Tibial nerve (tissue), 4 donors: ENCODE measurements around the gene VN1R2. TPM values are rescaled to one million over a fixed set of nuclear protein-coding genes. Genes with fewer than 3 reads are reported as not detected.
A peak's percentile ranks its signal among the peaks of the same experiment; 100 is the strongest.
"Not testable (repeated sequence)": the region's sequence is repeated elsewhere in the genome, so short reads cannot be mapped to it uniquely, and the experiment has no call there.

ENCODE experiments used
- DNase-seq, 2 donors: peaks; one replicate each; pipeline ENCODE4 v3.0.0-alpha.2; 2019; ENCODE audit warnings: low spot score in 2 of 2
- H3K27ac ChIP-seq, 4 donors: fragments of 200-600 bp; sonication (generic) in 3 of 4; one replicate each; pipeline ENCODE4 v1.5.1; 2017 to 2019; ENCODE audit warnings: mild to moderate bottlenecking in 1 of 4
- H3K27me3 ChIP-seq, 2 donors: fragments of 200-600 bp; sonication (generic) in 1 of 2; one replicate each; pipeline versions ENCODE4 v1.5.1 to v1.6.0; 2017 to 2019
- H3K36me3 ChIP-seq, 3 donors: fragments of 200-600 bp; sonication (generic); one replicate each; pipeline ENCODE4 v1.5.1; 2018 to 2019
- H3K4me1 ChIP-seq, 4 donors: fragments of 200-600 bp; sonication (generic) in 3 of 4; one replicate each; pipeline ENCODE4 v1.5.1; 2017 to 2019
- H3K4me3 ChIP-seq, 4 donors: fragments of 200-600 bp; sonication (generic) in 3 of 4; one replicate each; pipeline ENCODE4 v1.5.1; 2017 to 2019; ENCODE audit warnings: mild to moderate bottlenecking in 1 of 4, moderate library complexity in 1 of 4
- H3K9me3 ChIP-seq, 4 donors: fragments of 200-600 bp; sonication (generic) in 3 of 4; one replicate each; pipeline ENCODE4 v1.5.1; 2017 to 2019
- EP300 ChIP-seq, 2 donors: sonication (generic); formaldehyde crosslinking; IDR thresholded peaks; one replicate each; pipeline ENCODE4 v1.6.1; 2017; ENCODE audit warnings: antibody characterized with exemption in 2 of 2, mild to moderate bottlenecking in 1 of 2
- POLR2A ChIP-seq, 2 donors: fragments of 450-650 bp; IDR thresholded peaks; one replicate each; pipeline ENCODE4 v1.6.1; 2017; ENCODE audit warnings: antibody characterized with exemption in 2 of 2, mild to moderate bottlenecking in 2 of 2, moderate library complexity in 2 of 2
- WGBS, 2 donors: methylation state at CpG; one replicate each; pipeline ENCODE4 v1.1.5; 2018; 5-methylcytosine and 5-hydroxymethylcytosine counted together
- total RNA-seq, 4 donors: library from RNA; depleted of rRNA; stranded (reverse); fragments of >200 nt; gene quantifications; one replicate each; pipeline ENCODE4 v1.1.0, GENCODE V29; 2016
- TF ChIP-seq, protein P1 (sequence below), 5 experiments: fragments of 200-600 bp in 3 of 5; fragments of 450-650 bp in 2 of 5; sonication (generic) in 3 of 5; IDR thresholded peaks; one replicate each; pipeline ENCODE4 v1.5.1; 2016 to 2019; ENCODE audit warnings: antibody characterized with exemption in 5 of 5, mild to moderate bottlenecking in 3 of 5, moderate library complexity in 2 of 5

VN1R2 gene
- total RNA-seq, 4 donors from 2014 or later = not detected

DNA sequence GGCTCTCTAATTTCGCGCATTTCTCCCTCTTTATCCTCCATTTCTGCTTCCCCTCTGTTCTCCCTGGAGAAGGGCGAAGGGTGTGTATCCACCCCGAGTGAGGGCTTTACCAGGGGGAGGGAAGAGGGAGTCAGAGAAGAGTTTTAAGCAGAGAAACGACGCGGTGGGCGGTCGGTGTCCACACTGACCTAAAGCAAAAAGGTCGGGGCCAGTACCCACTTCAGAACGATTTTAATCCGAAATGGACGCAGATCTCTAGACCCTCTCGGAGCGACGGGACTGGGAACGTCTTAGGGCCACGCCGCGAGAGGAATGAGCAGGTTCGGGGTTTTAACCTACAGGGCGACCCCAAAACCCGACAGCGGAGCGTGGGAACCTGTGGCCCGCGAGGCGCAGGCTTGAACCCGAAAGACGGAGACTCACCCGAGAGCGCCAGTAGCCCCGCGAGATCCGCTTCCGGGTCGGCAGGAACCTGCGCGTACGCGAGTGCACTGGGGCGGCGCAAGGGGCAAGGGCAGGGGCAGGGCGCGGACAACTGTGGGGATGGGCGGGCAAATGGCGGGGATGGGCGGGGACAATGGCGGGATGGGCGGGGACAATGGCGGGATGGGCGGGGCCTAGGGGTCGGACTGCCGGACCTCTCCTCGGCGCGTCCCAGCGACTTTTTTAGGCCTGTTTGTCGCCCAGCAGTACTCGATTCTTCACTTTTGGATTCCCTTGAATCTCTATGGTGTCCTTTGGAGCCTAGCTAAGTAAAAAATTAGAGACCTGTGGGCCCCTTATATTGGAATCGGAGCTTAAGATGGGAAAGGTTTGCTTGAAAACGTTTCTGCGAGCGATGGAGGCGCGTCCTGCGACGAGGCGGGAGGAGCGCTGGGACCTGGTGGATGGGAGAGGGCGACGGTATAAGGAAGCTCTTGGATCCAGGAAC lies 3.4 kb upstream of the VN1R2 start, which contains the start of gene ZNF677:
Gene ZNF677, minus strand, starts transcription at position 463 of the 931 bp plus-strand sequence. CDS start 3,323 bp downstream, outside the sequence.
- Histone ChIP-seq H3K27me3 (no peaks in the 10 kb centered on the region), H3K36me3 (peaks cover 0 to 38% (median 5%) of the 10 kb centered on the region in 3 donors), H3K27ac (peak within 1 kb of the TSS; percentile 61 to 91 (median 76)), H3K4me3 (peak within 1 kb of the TSS; percentile 48 to 84 (median 65)), H3K4me1 (peaks cover 0 to 14% (median 2%) of the 10 kb centered on the region in 4 donors), H3K9me3 (peaks cover 0 to 29% (median 5%) of the 10 kb centered on the region in 4 donors)
- peak; percentile 74 to 83 for DNase-seq
- TF ChIP-seq, protein P1, sequence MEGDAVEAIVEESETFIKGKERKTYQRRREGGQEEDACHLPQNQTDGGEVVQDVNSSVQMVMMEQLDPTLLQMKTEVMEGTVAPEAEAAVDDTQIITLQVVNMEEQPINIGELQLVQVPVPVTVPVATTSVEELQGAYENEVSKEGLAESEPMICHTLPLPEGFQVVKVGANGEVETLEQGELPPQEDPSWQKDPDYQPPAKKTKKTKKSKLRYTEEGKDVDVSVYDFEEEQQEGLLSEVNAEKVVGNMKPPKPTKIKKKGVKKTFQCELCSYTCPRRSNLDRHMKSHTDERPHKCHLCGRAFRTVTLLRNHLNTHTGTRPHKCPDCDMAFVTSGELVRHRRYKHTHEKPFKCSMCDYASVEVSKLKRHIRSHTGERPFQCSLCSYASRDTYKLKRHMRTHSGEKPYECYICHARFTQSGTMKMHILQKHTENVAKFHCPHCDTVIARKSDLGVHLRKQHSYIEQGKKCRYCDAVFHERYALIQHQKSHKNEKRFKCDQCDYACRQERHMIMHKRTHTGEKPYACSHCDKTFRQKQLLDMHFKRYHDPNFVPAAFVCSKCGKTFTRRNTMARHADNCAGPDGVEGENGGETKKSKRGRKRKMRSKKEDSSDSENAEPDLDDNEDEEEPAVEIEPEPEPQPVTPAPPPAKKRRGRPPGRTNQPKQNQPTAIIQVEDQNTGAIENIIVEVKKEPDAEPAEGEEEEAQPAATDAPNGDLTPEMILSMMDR (IDR thresholded peaks at IDR 0.05) = no peak
- TF ChIP-seq POLR2A (IDR thresholded peaks at IDR 0.05) (peak; percentile 0 to 50), EP300 (IDR thresholded peaks at IDR 0.05) (peak in 1 of 2 donors; percentile 86)
- 2 to 3% methylated on average over 53 to 66 of the region's 72 CpGs for WGBS, 2 donors

DNA sequence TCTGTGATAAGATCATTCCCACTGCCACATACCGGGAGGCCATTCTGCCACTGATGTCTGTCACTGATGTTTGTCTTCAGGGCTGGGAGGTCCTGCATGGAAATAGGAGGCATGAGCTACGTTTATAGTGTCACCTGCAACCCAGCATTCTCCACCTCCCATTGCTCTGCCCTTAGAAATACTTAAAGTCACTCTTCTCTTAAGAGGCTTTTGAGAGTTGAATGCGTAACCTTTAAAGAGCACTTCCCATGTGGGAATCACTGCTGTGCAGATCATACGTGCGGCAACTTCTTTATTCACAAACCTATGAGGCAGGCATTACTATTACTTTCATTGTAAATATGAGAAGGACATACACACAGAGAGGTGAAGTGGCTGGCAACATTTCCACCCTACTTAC lies 9.5 kb downstream of the VN1R2 start, which contains the start of gene VN1R4:
Gene VN1R4, minus strand, starts transcription at position 101 of the 400 bp plus-strand sequence. Its CDS starts 58 bp downstream, at position 43.
- H3K9me3 ChIP-seq, H3K36me3 ChIP-seq, H3K4me3 ChIP-seq, DNase-seq, H3K4me1 ChIP-seq, H3K27ac ChIP-seq, H3K27me3 ChIP-seq: not testable (repeated sequence)
- 71 to 91% methylated on average over 4 to 5 of the region's 5 CpGs for WGBS, 2 donors

DNA sequence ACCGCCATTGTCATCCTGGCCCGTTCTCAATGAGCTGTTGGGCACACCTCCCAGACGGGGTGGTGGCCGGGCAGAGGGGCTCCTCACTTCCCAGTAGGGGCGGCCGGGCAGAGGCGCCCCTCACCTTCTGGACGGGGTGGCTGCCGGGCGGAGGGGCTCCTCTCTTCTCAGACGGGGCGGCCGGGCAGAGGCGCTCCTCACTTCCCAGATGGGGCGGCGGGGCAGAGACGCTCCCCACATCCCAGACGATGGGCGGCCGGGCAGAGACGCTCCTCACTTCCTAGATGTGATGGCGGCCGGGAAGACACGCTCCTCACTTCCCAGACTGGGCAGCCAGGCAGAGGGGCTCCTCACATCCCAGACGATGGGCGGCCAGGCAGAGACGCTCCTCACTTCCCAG lies 11.8 kb downstream of the VN1R2 start:
- not testable (repeated sequence) for H3K27ac ChIP-seq, H3K27me3 ChIP-seq, DNase-seq, H3K36me3 ChIP-seq, H3K4me1 ChIP-seq, H3K9me3 ChIP-seq, H3K4me3 ChIP-seq
- WGBS, 2 donors = 85 to 93% methylated on average over 5 to 20 of the region's 27 CpGs

DNA sequence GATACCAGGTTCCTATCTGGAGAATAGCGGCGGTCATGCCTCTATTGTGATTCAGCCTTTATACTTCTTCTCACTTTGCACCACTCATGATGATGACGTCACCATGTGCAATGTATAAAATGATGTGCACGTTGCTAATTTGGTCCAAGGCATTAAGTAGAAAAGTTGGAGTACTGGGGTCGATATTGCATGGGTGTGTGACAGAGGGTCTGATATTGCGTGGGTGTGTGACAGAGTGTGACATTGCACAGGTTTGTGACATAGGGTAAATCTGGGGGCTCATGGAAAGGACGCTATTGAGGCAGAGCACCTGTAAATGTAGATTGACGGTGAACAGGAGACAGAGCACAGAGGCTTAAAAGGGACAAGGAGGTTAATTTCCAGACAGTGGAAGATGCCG lies 14.0 kb downstream of the VN1R2 start:
- TF ChIP-seq POLR2A (IDR thresholded peaks at IDR 0.05) = no peak
- no peak for TF ChIP-seq EP300 (IDR thresholded peaks at IDR 0.05)
- TF ChIP-seq, protein P1 (IDR thresholded peaks at IDR 0.05) = no peak
- Histone ChIP-seq H3K4me3 (no peak overlapping the region), H3K27ac (no peak overlapping the region), H3K9me3 (peaks cover 0 to 4% (median 0%) of the 10 kb centered on the region in 4 donors), H3K36me3 (no peaks in the 10 kb centered on the region), H3K4me1 (no peaks in the 10 kb centered on the region), H3K27me3 (no peaks in the 10 kb centered on the region)
- WGBS, 2 donors = 87 to 92% methylated on average over 9 of the region's 9 CpGs
- DNase-seq = no peak

DNA sequence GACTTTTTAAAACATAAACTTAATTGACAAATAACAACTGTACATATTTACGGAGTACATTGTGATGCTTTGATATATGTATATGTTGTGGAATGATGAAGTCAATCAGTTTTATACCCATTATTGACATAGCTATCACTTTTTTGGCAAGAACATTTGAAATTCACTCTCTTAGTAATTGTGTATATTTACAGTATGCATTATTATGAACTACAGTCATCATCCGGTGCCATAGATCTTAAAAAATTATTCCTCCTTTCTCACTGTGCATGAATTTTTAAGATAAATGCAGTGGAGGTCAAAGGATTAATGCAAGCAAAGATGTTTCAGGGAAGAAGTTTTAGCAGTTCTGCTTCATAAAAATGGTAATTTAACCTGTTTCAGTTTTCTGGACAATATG lies 17.4 kb downstream of the VN1R2 start:
- Histone ChIP-seq H3K27me3 (no peaks in the 10 kb centered on the region), H3K4me1 (no peaks in the 10 kb centered on the region), H3K4me3 (no peak overlapping the region), H3K36me3 (no peaks in the 10 kb centered on the region), H3K27ac (no peak overlapping the region), H3K9me3 (peaks cover 0 to 6% (median 0%) of the 10 kb centered on the region in 4 donors)
- TF ChIP-seq POLR2A (IDR thresholded peaks at IDR 0.05) (no peak), EP300 (IDR thresholded peaks at IDR 0.05) (no peak)
- TF ChIP-seq, protein P1 (IDR thresholded peaks at IDR 0.05) = no peak
- WGBS, 2 donors = 93 to 94% methylated on average over 2 of the region's 2 CpGs
- no peak for DNase-seq

DNA sequence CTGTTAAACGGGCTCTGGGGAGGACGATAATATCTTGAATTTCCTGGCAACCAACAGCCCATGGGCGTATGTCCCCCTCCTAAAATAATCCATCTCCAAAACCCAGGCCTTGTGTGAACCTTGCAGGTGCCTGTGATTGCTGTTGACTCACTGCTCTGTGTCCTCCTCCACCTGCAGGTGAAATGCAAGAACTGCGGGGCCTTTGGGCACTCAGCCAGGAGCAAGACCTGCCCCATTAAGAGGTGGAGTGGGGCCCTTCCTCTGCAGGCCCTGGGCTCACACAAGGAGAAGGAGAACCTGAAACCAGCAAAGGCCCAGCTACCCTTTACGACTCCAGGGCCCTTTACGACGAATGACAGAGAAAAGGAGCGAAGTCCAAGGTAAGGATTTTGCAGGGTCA lies 23.9 kb downstream of the VN1R2 start:
- not testable (repeated sequence) for H3K27ac ChIP-seq, H3K9me3 ChIP-seq, H3K36me3 ChIP-seq, H3K4me3 ChIP-seq, H3K4me1 ChIP-seq, DNase-seq, H3K27me3 ChIP-seq
- WGBS, 2 donors = no CpG with 5 or more reads among the region's 8 CpGs
